ENCODE data around the gene ZNF362. TPM values are rescaled to one million over a fixed set of nuclear protein-coding genes. Genes with fewer than 3 reads are reported as not detected.

The ZNF362 gene
- total RNA-seq, 4 donors from 2014 or later: 20.7 to 44.1 (median 26.7) TPM

GRCh38 chr1:33231166-33231565 lies 25.1 kb upstream of the ZNF362 start:
- 92 to 93% methylated on average over 7 of the region's 7 CpGs for WGBS, 2 donors
- intact Hi-C loops (cut with DNase I): no loop called here

GRCh38 chr1:33232716-33233115 lies 23.6 kb upstream of the ZNF362 start:
- 82 to 94% methylated on average over 3 of the region's 3 CpGs for WGBS, 2 donors
- Histone ChIP-seq H3K9me3 (no peaks in the 10 kb centered on the region), H3K27ac (no peak overlapping the region), H3K27me3 (no peaks in the 10 kb centered on the region), H3K36me3 (no peaks in the 10 kb centered on the region), H3K4me3 (replicated peaks in 1 of 3) (no peak overlapping the region), H3K4me1 (no peaks in the 10 kb centered on the region)
- TF ChIP-seq CTCF (IDR thresholded peaks at IDR 0.05) (no peak), POLR2A (IDR thresholded peaks at IDR 0.05) (no peak)
- DNase-seq: no peak
- intact Hi-C loops (cut with DNase I): no loop called here

More at GRCh38 chr1:33231166-33231565, 25.1 kb upstream of the ZNF362 start:
- TF ChIP-seq CTCF (IDR thresholded peaks at IDR 0.05): no peak
- TF ChIP-seq POLR2A (IDR thresholded peaks at IDR 0.05): no peak
- H3K9me3 ChIP-seq: no peaks in the 10 kb centered on the region
- no peaks in the 10 kb centered on the region for H3K36me3 ChIP-seq
- H3K4me1 ChIP-seq: no peaks in the 10 kb centered on the region
- no peak overlapping the region for H3K4me3 ChIP-seq (replicated peaks in 1 of 3)
- DNase-seq: no peak
- H3K27me3 ChIP-seq: no peaks in the 10 kb centered on the region
- no peak overlapping the region for H3K27ac ChIP-seq

- no peaks in the 10 kb centered on the region for H3K36me3 ChIP-seq
- TF ChIP-seq CTCF (IDR thresholded peaks at IDR 0.05): no peak
- intact Hi-C loops (cut with DNase I): no loop called here
- H3K27ac ChIP-seq: no peak overlapping the region
- no peaks in the 10 kb centered on the region for H3K4me1 ChIP-seq
- 76 to 85% methylated on average over 4 of the region's 4 CpGs for WGBS, 2 donors
- H3K4me3 ChIP-seq (replicated peaks in 1 of 3): no peak overlapping the region
- DNase-seq: no peak
- no peaks in the 10 kb centered on the region for H3K27me3 ChIP-seq
- no peaks in the 10 kb centered on the region for H3K9me3 ChIP-seq
These were observed 22.2 kb upstream of the ZNF362 start for GRCh38 chr1:33234131-33234530.

- Histone ChIP-seq H3K27ac (no peak overlapping the region), H3K4me1 (no peaks in the 10 kb centered on the region), H3K36me3 (no peaks in the 10 kb centered on the region), H3K9me3 (no peaks in the 10 kb centered on the region), H3K27me3 (no peaks in the 10 kb centered on the region), H3K4me3 (replicated peaks in 1 of 3) (no peak overlapping the region)
- TF ChIP-seq CTCF (IDR thresholded peaks at IDR 0.05) (no peak), POLR2A (IDR thresholded peaks at IDR 0.05) (no peak)
- DNase-seq: no peak
- WGBS, 2 donors: 33 to 62% methylated on average over 1 to 7 of the region's 7 CpGs
- intact Hi-C loops (cut with DNase I): no loop called here
These were observed 21.7 kb upstream of the ZNF362 start for GRCh38 chr1:33234588-33234990.

GRCh38 chr1:33235521-33235920 lies 20.8 kb upstream of the ZNF362 start:
- H3K27me3 ChIP-seq: no peaks in the 10 kb centered on the region
- no peaks in the 10 kb centered on the region for H3K4me1 ChIP-seq
- TF ChIP-seq CTCF (IDR thresholded peaks at IDR 0.05): no peak
- TF ChIP-seq POLR2A (IDR thresholded peaks at IDR 0.05): no peak
- no peak overlapping the region for H3K4me3 ChIP-seq (replicated peaks in 1 of 3)
- no peak overlapping the region for H3K27ac ChIP-seq
- no peaks in the 10 kb centered on the region for H3K36me3 ChIP-seq
- no peaks in the 10 kb centered on the region for H3K9me3 ChIP-seq
- WGBS, 2 donors: 85 to 90% methylated on average over 2 of the region's 2 CpGs
- no peak for DNase-seq
- intact Hi-C loops (cut with DNase I): no loop called here

Measured in thyroid gland (tissue), 4 donors.